GM12864 (cell line): ENCODE results near the gene CCNT2.
"Not testable (repeated sequence)": the region's sequence is repeated elsewhere in the genome, so short reads cannot be mapped to it uniquely, and the experiment has no call there.

Experiments used
- DNase-seq: peaks from one replicate; pipeline ENCODE4 v3.0.0-alpha.2; 2011; ENCODE audit warnings: low read depth
- H3K4me3 ChIP-seq: 2 replicates; pipeline ENCODE4 v1.5.1; 2011; ENCODE audit warnings: mild to moderate bottlenecking, low read depth, low read length, control low read depth
- CTCF ChIP-seq: IDR thresholded peaks from 2 replicates; pipeline ENCODE4 v1.5.1; 2011; ENCODE audit warnings: low read depth, mild to moderate bottlenecking, moderate library complexity, low read length, control low read depth, inconsistent platforms; ENCODE audit errors: missing control alignments

Gene CCNT2

GRCh38 chr2:134906726-134907125 lies 11.9 kb upstream of the CCNT2 start:
- TF ChIP-seq CTCF: no peak
- no peak overlapping the region for H3K4me3 ChIP-seq
- no peak for DNase-seq

- not testable (repeated sequence) for H3K4me3 ChIP-seq, DNase-seq
Observed at GRCh38 chr2:134907441-134908116, 11.0 kb upstream of the CCNT2 start.

GRCh38 chr2:134910763-134911399 lies 7.7 kb upstream of the CCNT2 start:
- no peak for DNase-seq
- no peak for TF ChIP-seq CTCF
- no peak overlapping the region for H3K4me3 ChIP-seq

GRCh38 chr2:134911400-134911785 lies 7.2 kb upstream of the CCNT2 start:
- DNase-seq: no peak
- H3K4me3 ChIP-seq: no peak overlapping the region
- no peak for TF ChIP-seq CTCF

GRCh38 chr2:134912361-134912760 lies 6.3 kb upstream of the CCNT2 start:
- no peak for TF ChIP-seq CTCF
- no peak for DNase-seq
- no peak overlapping the region for H3K4me3 ChIP-seq

GRCh38 chr2:134917360-134917865 lies 1.2 kb upstream of the CCNT2 start:
- no peak for DNase-seq
- no peak for TF ChIP-seq CTCF
- H3K4me3 ChIP-seq: peak overlapping the region; percentile 88

GRCh38 chr2:134917888-134918525 lies 615 bp upstream of the CCNT2 start:
- peak; percentile 25 for TF ChIP-seq CTCF
- peak; percentile 79 for DNase-seq
- H3K4me3 ChIP-seq: peak overlapping the region; percentile 88
